T-helper 1 cell treated with Interleukin-12 subunit alpha and Interleukin-12 subunit beta and Interleukin-4 antibody, amounts not matched to agents 30 μg/mL and 1 μg/mL, for 36 hours (primary cell): ENCODE data around the gene SCN2B.

Source experiments
- H3K27ac Mint-ChIP-seq: one replicate; pipeline ENCODE4 v1.8.0; 2021; ENCODE audit warnings: mild to moderate bottlenecking, mixed read lengths
- H3K27me3 Mint-ChIP-seq: one replicate; pipeline ENCODE4 v1.8.0; 2021; ENCODE audit warnings: low read depth, mixed read lengths
- H3K36me3 Mint-ChIP-seq: one replicate; pipeline ENCODE4 v1.8.0; 2021; ENCODE audit warnings: low read depth, mixed read lengths
- H3K4me1 Mint-ChIP-seq: one replicate; pipeline ENCODE4 v1.8.0; 2021; ENCODE audit warnings: low read depth, mixed read lengths
- H3K4me3 Mint-ChIP-seq: one replicate; pipeline ENCODE4 v1.8.0; 2021; ENCODE audit warnings: mild to moderate bottlenecking, moderate library complexity, mixed read lengths
- H3K9me3 Mint-ChIP-seq: one replicate; pipeline ENCODE4 v1.8.0; 2021; ENCODE audit warnings: mixed read lengths

Gene SCN2B

GRCh38 chr11:118172356-118172755 is 4.1 kb downstream of the SCN2B start:
- Mint-ChIP-seq H3K27ac (no peak overlapping the region), H3K4me3 (no peak overlapping the region), H3K27me3 (peaks cover 41% of the 10 kb centered on the region), H3K9me3 (no peaks in the 10 kb centered on the region), H3K36me3 (no peaks in the 10 kb centered on the region), H3K4me1 (peaks cover 7% of the 10 kb centered on the region)

- no peaks in the 10 kb centered on the region for H3K9me3 Mint-ChIP-seq
- H3K36me3 Mint-ChIP-seq: no peaks in the 10 kb centered on the region
- H3K27ac Mint-ChIP-seq: no peak overlapping the region
- peaks cover 37% of the 10 kb centered on the region for H3K27me3 Mint-ChIP-seq
- peaks cover 7% of the 10 kb centered on the region for H3K4me1 Mint-ChIP-seq
- H3K4me3 Mint-ChIP-seq: no peak overlapping the region
These were observed 5.0 kb downstream of the SCN2B start for GRCh38 chr11:118171269-118172062.

GRCh38 chr11:118170882-118171268 is 5.6 kb downstream of the SCN2B start:
- Mint-ChIP-seq H3K4me3 (no peak overlapping the region), H3K27me3 (peaks cover 32% of the 10 kb centered on the region), H3K9me3 (no peaks in the 10 kb centered on the region), H3K27ac (no peak overlapping the region), H3K4me1 (peaks cover 7% of the 10 kb centered on the region), H3K36me3 (no peaks in the 10 kb centered on the region)

GRCh38 chr11:118170231-118170630 is 6.2 kb downstream of the SCN2B start:
- H3K27me3 Mint-ChIP-seq: peaks cover 26% of the 10 kb centered on the region
- no peaks in the 10 kb centered on the region for H3K9me3 Mint-ChIP-seq
- no peaks in the 10 kb centered on the region for H3K36me3 Mint-ChIP-seq
- peaks cover 7% of the 10 kb centered on the region for H3K4me1 Mint-ChIP-seq
- no peak overlapping the region for H3K4me3 Mint-ChIP-seq
- H3K27ac Mint-ChIP-seq: no peak overlapping the region

GRCh38 chr11:118169300-118170140 is 6.9 kb downstream of the SCN2B start:
- Mint-ChIP-seq H3K9me3 (no peaks in the 10 kb centered on the region), H3K36me3 (no peaks in the 10 kb centered on the region), H3K27ac (no peak overlapping the region), H3K27me3 (peaks cover 21% of the 10 kb centered on the region), H3K4me3 (no peak overlapping the region), H3K4me1 (peaks cover 7% of the 10 kb centered on the region)

GRCh38 chr11:118168751-118169150 is 7.7 kb downstream of the SCN2B start:
- peaks cover 7% of the 10 kb centered on the region for H3K4me1 Mint-ChIP-seq
- H3K27ac Mint-ChIP-seq: no peak overlapping the region
- H3K36me3 Mint-ChIP-seq: no peaks in the 10 kb centered on the region
- no peak overlapping the region for H3K4me3 Mint-ChIP-seq
- H3K9me3 Mint-ChIP-seq: no peaks in the 10 kb centered on the region
- peaks cover 16% of the 10 kb centered on the region for H3K27me3 Mint-ChIP-seq

GRCh38 chr11:118168316-118168715 is 8.1 kb downstream of the SCN2B start:
- H3K36me3 Mint-ChIP-seq: no peaks in the 10 kb centered on the region
- no peaks in the 10 kb centered on the region for H3K9me3 Mint-ChIP-seq
- H3K27ac Mint-ChIP-seq: no peak overlapping the region
- peaks cover 7% of the 10 kb centered on the region for H3K4me1 Mint-ChIP-seq
- H3K27me3 Mint-ChIP-seq: peaks cover 19% of the 10 kb centered on the region
- H3K4me3 Mint-ChIP-seq: no peak overlapping the region

GRCh38 chr11:118167906-118168305 is 8.5 kb downstream of the SCN2B start:
- no peak overlapping the region for H3K4me3 Mint-ChIP-seq
- H3K9me3 Mint-ChIP-seq: no peaks in the 10 kb centered on the region
- H3K36me3 Mint-ChIP-seq: no peaks in the 10 kb centered on the region
- peaks cover 19% of the 10 kb centered on the region for H3K27me3 Mint-ChIP-seq
- peaks cover 7% of the 10 kb centered on the region for H3K4me1 Mint-ChIP-seq
- no peak overlapping the region for H3K27ac Mint-ChIP-seq

- H3K27me3 Mint-ChIP-seq: peaks cover 21% of the 10 kb centered on the region
These were observed 9.2 kb downstream of the SCN2B start for GRCh38 chr11:118167253-118167652.

GRCh38 chr11:118166641-118167040 is 9.8 kb downstream of the SCN2B start:
- H3K9me3 Mint-ChIP-seq: no peaks in the 10 kb centered on the region
- H3K27me3 Mint-ChIP-seq: peaks cover 26% of the 10 kb centered on the region
- no peak overlapping the region for H3K4me3 Mint-ChIP-seq
- H3K36me3 Mint-ChIP-seq: no peaks in the 10 kb centered on the region
- no peak overlapping the region for H3K27ac Mint-ChIP-seq
- H3K4me1 Mint-ChIP-seq: peaks cover 5% of the 10 kb centered on the region

More at GRCh38 chr11:118167253-118167652, 9.2 kb downstream of the SCN2B start:
- H3K4me1 Mint-ChIP-seq: peaks cover 7% of the 10 kb centered on the region
- H3K36me3 Mint-ChIP-seq: no peaks in the 10 kb centered on the region
- H3K9me3 Mint-ChIP-seq: no peaks in the 10 kb centered on the region
- H3K4me3 Mint-ChIP-seq: no peak overlapping the region
- H3K27ac Mint-ChIP-seq: no peak overlapping the region

GRCh38 chr11:118164885-118165284 is 11.6 kb downstream of the SCN2B start:
- no peaks in the 10 kb centered on the region for H3K9me3 Mint-ChIP-seq
- peaks cover 30% of the 10 kb centered on the region for H3K27me3 Mint-ChIP-seq
- H3K4me1 Mint-ChIP-seq: no peaks in the 10 kb centered on the region
- H3K36me3 Mint-ChIP-seq: no peaks in the 10 kb centered on the region
- H3K4me3 Mint-ChIP-seq: no peak overlapping the region
- H3K27ac Mint-ChIP-seq: no peak overlapping the region

GRCh38 chr11:118163494-118163893 is 12.9 kb downstream of the SCN2B start:
- no peaks in the 10 kb centered on the region for H3K9me3 Mint-ChIP-seq
- peaks cover 42% of the 10 kb centered on the region for H3K27me3 Mint-ChIP-seq
- H3K27ac Mint-ChIP-seq: no peak overlapping the region
- no peaks in the 10 kb centered on the region for H3K4me1 Mint-ChIP-seq
- H3K4me3 Mint-ChIP-seq: no peak overlapping the region
- no peaks in the 10 kb centered on the region for H3K36me3 Mint-ChIP-seq

- Mint-ChIP-seq H3K27ac (no peak overlapping the region), H3K9me3 (no peaks in the 10 kb centered on the region), H3K27me3 (peaks cover 46% of the 10 kb centered on the region), H3K4me1 (no peaks in the 10 kb centered on the region), H3K4me3 (no peak overlapping the region), H3K36me3 (no peaks in the 10 kb centered on the region)
These were observed 13.6 kb downstream of the SCN2B start for GRCh38 chr11:118162846-118163245.

GRCh38 chr11:118161786-118162185 is 14.7 kb downstream of the SCN2B start:
- no peaks in the 10 kb centered on the region for H3K9me3 Mint-ChIP-seq
- H3K36me3 Mint-ChIP-seq: no peaks in the 10 kb centered on the region
- H3K27me3 Mint-ChIP-seq: peaks cover 52% of the 10 kb centered on the region
- H3K27ac Mint-ChIP-seq: no peak overlapping the region
- no peak overlapping the region for H3K4me3 Mint-ChIP-seq
- peaks cover under 1% of the 10 kb centered on the region for H3K4me1 Mint-ChIP-seq
